Stimulated activated CD4-positive, alpha-beta T cell treated with anti-CD3 and anti-CD28 coated beads, Interleukin-4, amount 100 ng/mL, for 1 hour (primary cell): ENCODE results near the gene ENOX1.

ENCODE experiments used
- DNase-seq: peaks from one replicate; pipeline ENCODE4 v3.0.0-alpha.2; 2020

ENOX1 gene

DNA sequence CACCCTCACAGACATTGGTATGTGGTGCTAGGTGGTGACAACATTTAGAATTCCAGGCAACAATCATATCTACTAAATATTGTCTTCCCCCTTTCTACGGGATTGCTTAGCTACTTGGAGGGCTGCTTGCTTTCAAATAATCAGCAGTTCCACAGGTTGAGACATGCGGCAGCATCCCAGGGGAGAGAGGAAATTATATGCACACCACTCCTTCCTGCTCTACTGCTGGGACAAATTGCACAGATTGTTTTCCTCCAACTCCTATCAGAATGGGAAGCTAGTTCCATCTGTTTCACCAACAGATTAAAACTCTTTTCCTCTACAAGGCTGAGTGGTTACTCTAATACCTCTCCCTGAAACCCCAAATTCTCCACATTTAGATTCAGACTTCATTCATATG is 488.0 kb downstream of the ENOX1 start:
- DNase-seq = no peak

DNA sequence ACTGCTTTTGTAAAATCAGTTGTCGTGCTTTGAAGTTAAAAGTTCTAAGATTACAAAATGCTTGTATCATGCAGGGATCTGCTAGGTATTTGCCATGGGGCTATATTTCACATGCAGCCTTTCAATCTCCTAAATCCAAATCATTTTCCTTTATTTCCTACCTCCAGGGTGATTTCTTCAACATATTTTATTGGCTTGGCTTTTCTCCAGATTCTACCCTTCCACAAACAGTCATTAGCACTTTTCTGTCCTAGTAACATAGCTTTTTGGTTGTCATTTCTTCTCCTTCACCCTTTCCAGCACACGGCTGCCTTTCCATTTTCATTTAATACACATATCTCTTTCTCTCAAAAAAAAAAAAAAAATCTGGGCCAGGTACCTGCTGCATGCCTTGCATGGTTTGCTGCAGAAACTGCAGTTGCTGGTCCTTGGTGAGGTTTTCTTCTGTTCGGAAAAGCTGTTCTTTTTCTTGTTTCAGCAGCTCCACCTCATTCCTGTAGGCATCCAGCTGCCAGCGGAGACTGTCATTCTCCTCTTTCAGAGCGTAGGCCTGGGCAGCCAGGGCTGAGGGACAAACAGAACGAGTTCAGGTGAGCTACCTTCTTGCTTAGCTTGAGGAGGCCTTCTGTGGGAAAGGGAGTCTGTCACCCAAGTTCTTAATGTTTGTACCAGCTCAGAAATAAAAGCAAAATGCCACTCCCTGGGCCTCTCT is 488.6 kb downstream of the ENOX1 start:
- DNase-seq = no peak

DNA sequence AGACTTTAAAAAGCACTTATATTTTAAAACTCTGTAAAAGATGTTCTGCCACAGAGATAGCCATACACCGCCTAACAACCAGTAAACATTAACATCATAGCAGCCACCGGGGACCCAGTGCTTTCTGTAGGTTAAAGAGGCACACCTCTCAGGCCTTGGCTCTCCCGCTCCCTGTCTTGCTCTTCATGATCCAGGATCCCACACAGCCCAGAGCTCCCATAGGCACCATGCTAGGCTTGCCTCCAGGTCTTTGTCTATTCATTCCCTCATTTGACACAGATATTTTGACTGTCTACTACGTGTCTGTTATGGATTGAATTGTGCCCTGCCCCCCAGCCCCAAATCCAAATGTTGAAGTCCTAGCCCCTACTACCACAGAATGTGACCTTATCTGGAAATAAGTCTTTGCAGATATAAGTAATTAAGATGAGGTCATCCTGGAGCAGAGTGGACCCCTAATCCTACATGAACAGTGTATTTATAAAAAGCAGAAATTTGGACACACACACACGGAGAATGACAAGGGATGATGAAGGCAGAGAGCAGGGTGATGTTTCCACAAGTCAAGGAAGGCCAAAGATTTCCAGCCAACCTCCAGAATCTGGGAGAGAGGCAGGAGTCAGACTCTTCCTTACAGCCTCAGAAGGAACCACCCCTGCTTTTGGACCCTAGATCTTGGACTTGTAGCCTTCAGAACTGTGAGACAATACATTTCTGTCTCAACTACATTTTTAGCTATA is 490.8 kb downstream of the ENOX1 start:
- DNase-seq = no peak

GRCh38 chr13:43295321-43295720 is 491.5 kb downstream of the ENOX1 start:
- no peak for DNase-seq

DNA sequence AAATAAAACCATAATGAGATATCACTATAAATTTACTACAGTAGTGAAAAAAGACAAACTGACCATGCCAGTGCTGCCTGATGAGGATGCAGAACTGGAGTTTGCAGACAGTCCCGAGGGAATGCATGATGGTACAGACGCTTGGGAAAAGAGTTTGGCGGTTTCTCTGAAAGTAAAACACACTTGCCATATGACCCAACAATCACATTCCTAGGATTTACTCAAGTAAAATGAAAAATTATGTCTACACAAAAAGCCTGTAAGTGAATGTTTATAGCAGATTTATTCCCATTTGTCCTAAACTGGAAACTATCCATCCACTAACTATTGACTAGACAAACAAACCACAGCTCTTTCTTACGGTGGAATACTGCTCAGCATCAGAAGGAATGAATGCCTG is 492.4 kb downstream of the ENOX1 start:
- no peak for DNase-seq

- no peak for DNase-seq
Measured at GRCh38 chr13:43293986-43294385, 492.8 kb downstream of the ENOX1 start.

DNA sequence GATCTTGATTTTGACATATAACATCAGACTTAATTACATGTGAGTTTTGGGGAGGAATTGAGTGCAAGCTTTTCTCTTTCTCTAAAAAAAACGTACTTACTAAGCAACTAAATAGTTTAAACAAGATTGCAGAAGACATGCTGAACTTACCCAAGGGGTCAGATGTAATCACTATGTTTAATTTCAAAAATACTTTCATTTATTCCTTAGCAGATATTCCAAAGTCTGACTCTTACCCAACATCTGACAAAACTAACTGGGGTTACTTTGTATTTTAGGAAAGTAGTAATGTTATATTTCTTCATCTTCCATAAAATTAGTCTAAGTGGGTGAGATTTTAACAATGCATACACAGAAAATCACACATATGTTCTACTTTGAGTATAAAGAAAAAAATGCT is 493.2 kb downstream of the ENOX1 start:
- DNase-seq = no peak

GRCh38 chr13:43293008-43293407 is 493.8 kb downstream of the ENOX1 start:
- no peak for DNase-seq

DNA sequence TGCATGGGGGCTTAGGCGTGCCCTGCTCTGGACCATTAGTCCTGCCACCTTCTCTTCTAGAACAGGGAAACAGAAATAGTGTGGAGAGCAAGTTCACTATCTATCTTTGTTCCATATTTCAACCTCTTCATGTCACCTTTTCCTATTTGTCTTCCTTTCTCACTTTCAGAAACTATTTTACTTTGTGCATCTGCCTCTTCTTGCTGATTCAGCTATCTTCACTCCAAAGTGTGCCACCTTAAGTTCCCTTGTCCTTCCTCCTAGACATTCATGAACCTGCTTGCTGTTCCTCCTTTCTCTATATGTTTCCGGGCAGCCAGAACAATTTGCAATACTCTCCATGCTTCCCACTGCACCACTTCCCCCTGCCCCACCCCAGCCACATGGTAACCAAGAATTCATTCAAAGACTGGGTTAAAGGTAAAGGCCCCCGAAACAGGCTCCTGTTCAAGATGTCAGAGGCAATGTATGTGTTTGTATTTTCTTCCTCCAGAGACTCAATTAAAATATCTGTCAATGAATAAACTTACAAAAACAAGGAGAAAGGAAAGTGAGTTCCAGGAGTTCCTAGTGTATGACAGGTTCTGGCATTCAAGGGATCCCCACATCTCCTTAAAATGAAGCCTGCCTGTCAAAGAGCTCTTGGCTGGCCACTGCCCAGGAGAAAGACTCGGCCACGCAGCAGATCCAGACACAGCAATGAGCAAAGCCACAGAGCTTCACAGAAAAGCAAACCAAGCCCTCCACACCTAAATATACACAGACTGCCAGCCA is 495.3 kb downstream of the ENOX1 start:
- DNase-seq = no peak

DNA sequence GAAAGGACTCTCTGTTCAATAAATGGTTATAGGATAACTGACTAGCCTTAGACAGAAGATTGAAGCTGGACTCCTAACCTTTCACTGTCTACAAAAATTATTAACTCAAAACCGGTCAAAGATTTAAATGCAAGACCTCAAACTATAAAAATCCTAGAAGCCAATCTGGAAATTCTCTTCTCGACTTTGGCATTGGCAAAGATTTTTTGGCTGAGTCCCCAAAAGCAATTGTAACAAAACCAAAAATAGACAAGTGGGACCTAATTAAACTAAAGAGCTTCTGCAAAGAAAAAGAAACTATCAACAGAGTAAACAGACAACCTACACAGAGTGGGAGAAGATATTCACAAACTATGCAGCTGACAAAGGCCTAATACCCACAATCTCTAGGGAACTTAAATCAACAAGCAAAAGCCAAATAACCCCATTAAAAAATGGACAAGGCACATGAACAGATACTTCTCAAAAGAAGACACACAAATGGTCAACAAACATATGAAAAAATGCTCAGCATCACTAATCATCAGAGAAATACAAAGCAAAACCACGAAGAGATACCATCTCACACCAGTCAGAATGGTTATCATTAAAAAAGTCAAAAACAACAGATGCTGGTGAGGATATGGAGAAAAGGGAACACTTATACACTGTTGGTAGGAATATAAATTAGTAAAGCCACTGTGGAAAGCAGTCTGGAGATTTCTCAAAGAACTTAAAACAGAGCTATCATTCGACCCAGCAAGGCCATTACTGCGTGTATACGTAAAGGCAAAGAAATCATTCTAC is 497.1 kb downstream of the ENOX1 start:
- no peak for DNase-seq

DNA sequence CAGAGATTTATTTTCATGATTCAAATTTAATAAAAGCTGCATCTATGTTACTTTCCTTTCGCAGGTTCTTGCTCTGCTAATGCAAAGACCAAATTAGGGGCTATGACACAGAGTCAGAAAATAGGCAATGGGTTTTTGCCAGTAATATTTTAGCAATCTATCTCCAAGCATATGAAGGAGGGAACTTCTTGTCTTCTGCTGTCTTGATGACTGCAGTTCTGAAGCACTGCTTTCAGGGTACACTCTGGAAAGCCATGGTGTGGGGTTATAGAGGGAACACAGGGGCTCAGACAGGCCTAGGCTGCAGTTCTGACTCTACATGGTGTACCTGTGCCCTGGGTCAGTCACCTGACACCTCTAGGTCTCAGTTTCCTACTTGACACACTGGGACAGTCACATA is 500.0 kb downstream of the ENOX1 start:
- DNase-seq = no peak

DNA sequence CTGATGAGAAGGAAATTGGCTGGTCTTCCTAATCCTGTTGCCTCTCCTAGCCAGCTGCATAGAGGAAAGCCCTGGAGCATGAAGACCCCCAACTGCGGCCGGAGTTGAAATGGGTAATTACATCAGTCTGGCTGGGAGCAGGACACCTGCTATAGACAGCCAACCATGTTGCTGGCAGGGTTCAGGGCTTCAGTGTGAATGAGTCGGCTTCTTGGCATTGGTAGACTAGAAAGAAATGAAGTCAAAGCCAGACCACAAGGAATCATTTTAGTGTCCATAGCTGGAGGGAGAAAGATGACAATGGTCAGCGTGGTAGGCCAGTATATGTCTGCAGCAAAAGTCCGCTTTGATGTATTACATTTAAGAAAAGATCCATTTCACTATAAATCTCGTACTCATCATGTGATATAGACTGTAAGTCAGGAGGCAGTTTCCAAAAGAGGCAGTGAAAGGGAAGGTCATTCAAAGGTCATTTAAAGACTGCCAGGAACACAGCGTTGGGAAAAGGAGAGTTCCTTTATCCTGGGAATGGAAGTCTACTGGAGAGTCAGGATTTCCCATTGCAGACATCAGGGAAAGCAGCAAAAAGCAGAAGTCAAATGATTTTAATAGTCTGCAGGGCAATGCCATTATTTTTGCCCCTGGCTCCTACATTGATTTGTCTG is 500.7 kb downstream of the ENOX1 start:
- DNase-seq = no peak

- DNase-seq = no peak
Measured at GRCh38 chr13:43284162-43284561, 502.6 kb downstream of the ENOX1 start.

DNA sequence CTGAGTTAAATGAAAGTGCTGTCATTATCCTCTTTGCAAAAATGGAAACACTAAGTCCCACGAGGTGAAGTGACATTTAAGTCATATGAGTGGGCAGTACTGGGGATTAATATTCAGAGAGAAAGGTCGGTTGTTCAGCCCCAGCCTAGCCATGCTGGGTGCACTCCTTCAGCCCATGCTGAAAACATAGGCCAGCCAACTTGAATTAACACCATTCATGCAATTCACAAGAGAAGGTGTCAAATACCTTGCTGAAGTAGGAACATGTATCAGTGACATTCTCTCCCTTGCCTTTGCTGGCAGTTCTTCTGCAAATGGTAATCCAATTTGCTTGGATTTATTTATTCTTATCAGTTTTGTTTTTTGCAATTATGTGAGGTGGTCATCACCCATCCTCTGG is 507.1 kb downstream of the ENOX1 start:
- no peak for DNase-seq

DNA sequence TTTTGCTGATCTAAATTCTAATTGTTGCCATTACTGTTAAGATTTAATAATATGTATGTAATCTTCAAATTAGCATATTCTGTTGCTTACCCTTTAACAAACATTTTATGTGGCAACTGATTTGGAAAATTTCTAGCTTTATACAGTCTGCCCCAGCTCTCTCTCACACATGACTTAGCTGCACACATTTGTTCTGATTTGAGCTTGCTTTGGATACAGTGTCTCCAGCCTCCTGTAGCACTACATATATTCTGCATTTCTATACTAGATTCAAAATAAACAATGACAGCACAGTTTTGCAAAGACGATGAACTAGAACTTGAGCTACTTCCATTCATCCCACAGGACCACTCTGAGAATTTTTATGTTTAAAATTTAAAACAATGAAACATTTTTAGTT is 508.6 kb downstream of the ENOX1 start:
- no peak for DNase-seq

GRCh38 chr13:43277142-43277541 is 509.6 kb downstream of the ENOX1 start:
- DNase-seq = no peak

GRCh38 chr13:43274881-43275280 is 511.9 kb downstream of the ENOX1 start:
- DNase-seq = no peak

DNA sequence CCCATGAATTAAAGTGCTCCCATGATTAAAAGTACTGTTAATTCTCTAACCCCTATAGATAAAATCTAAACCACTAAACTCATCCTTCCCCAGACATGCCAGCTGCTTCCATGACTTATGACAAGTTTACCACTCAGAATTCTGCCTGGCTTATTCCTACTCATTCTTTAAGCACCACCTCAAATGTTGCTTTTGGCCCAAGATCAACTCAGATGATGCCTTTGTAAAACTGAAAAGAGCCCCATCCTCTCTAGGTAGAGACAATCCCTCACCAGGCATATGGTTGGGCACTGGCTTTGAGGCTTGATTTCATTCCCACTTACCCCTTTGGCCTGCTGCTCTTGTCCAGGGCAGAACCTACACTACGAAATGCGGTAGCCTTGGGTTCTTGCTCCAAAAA is 513.4 kb downstream of the ENOX1 start:
- DNase-seq = no peak

DNA sequence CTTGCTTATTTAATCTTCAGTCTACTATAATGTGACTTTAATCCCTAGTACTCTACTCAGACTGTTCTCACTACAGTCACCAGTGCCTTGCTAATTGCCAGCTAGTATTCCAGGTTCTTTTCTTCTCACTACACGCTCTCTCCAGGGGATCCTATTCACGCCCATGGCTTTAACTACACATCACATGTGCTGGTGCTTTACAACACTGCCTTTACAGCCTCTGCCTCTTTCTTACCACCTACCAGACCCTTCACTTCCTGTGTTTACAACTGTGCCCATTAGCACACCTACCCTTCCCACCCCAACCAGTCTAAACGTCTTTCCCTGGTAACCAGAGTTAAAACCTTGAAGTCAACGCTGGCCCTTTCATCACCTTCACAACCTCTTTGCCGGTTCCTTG is 513.9 kb downstream of the ENOX1 start:
- DNase-seq = no peak

DNA sequence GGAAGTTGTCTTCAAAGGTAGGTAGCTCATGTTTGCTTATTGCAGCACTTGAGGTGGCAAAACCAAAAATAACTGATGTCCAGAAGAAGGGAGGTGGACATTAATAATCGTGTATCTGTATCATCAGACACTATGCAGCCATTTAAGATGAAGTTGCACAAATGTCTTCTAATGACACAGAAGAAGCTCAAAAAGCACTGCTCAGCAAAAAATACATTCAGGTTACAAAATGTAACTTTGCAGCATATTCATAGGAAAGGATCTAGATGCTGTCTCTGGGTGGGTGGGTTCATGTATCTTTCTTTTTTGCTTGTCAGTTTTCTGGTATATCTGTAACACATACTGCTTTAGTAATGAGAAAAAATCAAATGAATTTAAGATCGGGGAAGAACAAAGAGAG is 515.6 kb downstream of the ENOX1 start:
- DNase-seq = no peak

DNA sequence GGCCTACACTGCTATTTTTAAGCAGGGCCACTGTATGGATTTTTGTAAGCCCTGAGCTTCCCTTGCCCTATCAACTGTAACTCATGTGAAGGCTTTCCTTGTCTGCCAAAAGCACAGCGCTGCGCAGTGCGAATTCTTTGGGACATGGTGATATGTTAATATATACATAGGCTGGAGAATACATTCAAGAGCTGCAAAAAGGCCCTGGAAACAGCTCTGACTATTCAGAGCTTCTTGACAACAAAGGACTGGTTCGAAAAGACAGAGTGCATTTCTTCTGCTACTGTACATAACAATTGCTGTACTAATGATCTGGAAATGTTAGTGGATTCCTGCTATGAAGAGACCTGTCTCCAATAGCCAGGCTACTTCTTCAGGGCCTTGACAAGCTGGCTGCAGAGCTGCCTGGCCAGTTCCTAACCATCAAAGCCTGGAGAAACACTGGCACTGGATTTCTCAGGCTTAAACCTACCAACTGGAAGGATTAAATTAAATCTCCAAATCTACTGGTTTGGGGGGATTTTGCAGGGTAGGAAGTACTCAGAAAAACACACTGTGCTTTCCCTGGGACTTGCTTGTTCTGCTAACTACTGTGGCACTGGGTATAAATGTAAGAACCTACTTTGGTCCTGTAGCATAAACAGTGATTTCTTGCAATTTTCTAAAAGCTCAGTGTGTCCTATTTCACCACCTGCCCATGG is 516.5 kb downstream of the ENOX1 start:
- DNase-seq = no peak

DNA sequence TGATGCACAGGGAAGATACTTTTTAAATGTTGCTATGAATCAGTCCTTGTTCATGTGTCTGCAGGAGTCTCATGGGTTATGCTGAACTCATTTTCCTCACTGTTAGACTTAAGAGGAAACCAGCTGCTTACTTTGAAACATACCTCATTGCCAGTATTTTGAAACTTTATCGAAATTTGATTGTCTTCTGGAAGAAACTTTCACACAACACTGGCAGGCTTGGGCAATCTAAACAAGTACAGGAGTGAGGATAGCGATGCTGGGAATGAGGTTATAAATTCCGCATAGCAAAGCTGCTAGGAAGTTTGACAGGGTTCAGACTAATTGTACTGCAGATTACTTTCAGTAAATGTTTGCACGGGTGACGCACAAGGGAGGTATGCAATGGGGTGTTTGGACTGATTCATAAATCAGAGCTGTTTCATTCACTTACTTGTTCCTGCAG is 517.7 kb downstream of the ENOX1 start:
- DNase-seq = no peak
